Adipocyte (in vitro differentiated cells): ENCODE data around the gene BAHD1.

Source experiments
- DNase-seq: peaks from one replicate; pipeline ENCODE4 v3.0.0-alpha.2; 2015; ENCODE audit warnings: low read depth
- H3K27me3 ChIP-seq: replicated peaks from 2 replicates; pipeline ENCODE4 v1.7.0; 2013; ENCODE audit warnings: mild to moderate bottlenecking, low read length, moderate library complexity; ENCODE audit not compliant: control insufficient read depth, insufficient read depth
- H3K36me3 ChIP-seq: 2 replicates; pipeline ENCODE4 v1.7.0; 2013; ENCODE audit warnings: low read length, mild to moderate bottlenecking, moderate library complexity; ENCODE audit not compliant: control insufficient read depth, insufficient read depth, severe bottlenecking
- H3K4me1 ChIP-seq: 2 replicates; pipeline ENCODE4 v1.7.0; 2013; ENCODE audit warnings: mild to moderate bottlenecking, low read length, moderate library complexity; ENCODE audit not compliant: control insufficient read depth, insufficient read depth
- H3K4me3 ChIP-seq: 2 replicates; pipeline ENCODE4 v1.7.0; 2013; ENCODE audit warnings: mild to moderate bottlenecking, low read length, moderate library complexity
- H3K9ac ChIP-seq: 2 replicates; pipeline ENCODE4 v1.7.0; 2013; ENCODE audit warnings: mild to moderate bottlenecking, low read length, moderate library complexity
- H3K9me3 ChIP-seq: 2 replicates; pipeline ENCODE4 v1.7.0; 2013; ENCODE audit warnings: mild to moderate bottlenecking, low read length, moderate library complexity; ENCODE audit not compliant: control insufficient read depth

The BAHD1 gene

DNA sequence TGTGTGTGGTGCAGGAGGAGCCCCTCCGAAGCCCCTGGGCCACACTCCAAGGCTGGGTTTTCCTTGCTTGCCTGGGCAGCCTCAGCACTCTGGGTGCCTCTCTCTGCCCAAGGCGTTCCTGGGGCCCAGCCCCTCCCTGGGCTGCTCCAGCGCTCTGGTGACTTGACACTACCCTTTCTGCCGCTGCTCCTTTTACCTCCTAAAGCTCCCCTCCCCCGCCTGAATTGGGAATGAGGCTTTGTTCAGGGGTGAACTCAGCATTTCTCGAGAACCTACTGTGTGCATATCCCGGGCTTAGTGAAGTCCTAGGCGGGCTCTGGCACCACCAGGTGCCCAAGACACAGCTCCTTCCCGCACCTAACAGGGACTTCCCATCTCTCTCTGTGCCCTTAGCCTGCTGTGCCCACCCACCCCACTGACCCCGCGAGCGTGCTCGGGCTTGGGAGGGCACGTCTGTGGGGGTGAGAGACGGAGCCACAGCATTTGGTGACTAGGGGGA lies 1.2 kb upstream of the BAHD1 start:
- DNase-seq = peak; percentile 50

DNA sequence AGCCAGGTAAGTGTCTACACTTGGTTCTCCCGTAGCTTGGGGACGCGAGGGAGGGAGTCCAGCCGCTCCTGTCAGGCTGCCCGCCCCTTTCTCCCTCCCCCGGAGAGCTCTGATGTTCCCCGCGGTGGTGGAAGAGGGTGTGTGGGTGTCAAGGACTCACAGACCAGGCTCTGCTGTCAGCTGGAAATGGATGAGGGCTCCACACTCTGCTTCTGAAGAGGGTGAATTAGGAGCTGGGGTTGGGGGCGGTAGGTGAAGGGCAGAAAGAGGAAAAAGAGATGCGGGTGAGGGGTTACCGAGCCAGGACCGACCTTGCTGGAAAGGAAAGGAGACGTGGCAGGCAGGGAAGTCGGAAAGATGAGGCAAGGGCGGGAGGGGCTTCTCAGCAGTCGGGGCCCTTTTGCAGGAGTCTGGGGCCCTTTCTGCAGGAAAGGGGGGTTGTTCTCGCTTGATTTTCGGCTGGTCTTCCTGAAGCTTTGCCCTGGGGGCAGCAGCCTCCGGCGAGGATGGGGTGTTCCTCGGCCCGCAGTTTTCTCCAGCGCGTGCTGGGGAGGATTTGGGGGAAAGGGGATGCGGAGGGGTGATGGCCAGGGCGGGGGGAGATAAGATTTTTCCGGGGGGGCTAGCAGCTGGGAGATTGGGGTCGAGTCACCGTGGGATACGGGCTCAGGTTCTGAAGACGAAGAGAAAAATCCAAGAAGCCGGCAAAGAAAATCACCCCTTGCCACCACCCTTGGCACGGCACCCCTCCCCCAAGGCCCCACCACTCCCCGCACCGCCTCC lies 602 bp upstream of the BAHD1 start:
- Histone ChIP-seq H3K9ac (peak overlapping the region; percentile 84), H3K9me3 (no peaks in the 10 kb centered on the region), H3K4me3 (peak overlapping the region; percentile 86), H3K36me3 (no peaks in the 10 kb centered on the region), H3K27me3 (peaks cover 29% of the 10 kb centered on the region), H3K4me1 (peaks cover 29% of the 10 kb centered on the region)
- peak; percentile 64 for DNase-seq

More for the DNA sequence above, 1.2 kb upstream of the BAHD1 start:
- Histone ChIP-seq H3K4me3 (peak overlapping the region; percentile 86), H3K36me3 (no peaks in the 10 kb centered on the region), H3K9me3 (no peaks in the 10 kb centered on the region), H3K27me3 (peaks cover 29% of the 10 kb centered on the region), H3K9ac (peak overlapping the region; percentile 84), H3K4me1 (peaks cover 29% of the 10 kb centered on the region)

GRCh38 chr15:40441565-40442531 lies 1.1 kb downstream of the BAHD1 start:
- Histone ChIP-seq H3K27me3 (peaks cover 23% of the 10 kb centered on the region), H3K4me1 (peaks cover 33% of the 10 kb centered on the region), H3K9ac (peak overlapping the region; percentile 82), H3K36me3 (no peaks in the 10 kb centered on the region), H3K4me3 (peak overlapping the region; percentile 83), H3K9me3 (no peaks in the 10 kb centered on the region)
- peak; percentile 52 for DNase-seq

DNA sequence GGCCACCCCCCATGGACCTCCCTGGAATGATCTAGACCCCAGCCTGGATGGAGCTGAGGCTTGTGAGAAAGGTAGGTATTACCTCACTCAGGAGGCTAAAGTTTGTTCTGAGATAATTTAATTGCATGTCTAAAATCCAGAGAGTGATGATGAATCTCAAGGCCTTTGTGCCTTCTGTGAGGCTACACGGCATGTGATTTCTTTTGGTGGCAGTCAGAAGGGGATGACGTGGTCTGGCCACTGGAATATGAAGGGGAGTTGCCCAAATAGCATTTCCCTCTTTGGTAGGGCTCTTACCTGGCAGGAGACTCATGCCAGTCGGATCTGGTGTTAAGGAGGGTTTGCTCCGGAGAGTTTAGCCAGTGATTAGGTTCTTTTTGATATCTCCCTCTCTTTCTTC lies 2.5 kb downstream of the BAHD1 start:
- no peak for DNase-seq
- no peaks in the 10 kb centered on the region for H3K36me3 ChIP-seq
- no peak overlapping the region for H3K9ac ChIP-seq
- peaks cover 9% of the 10 kb centered on the region for H3K27me3 ChIP-seq
- H3K4me3 ChIP-seq = no peak overlapping the region
- no peaks in the 10 kb centered on the region for H3K9me3 ChIP-seq
- peaks cover 29% of the 10 kb centered on the region for H3K4me1 ChIP-seq

DNA sequence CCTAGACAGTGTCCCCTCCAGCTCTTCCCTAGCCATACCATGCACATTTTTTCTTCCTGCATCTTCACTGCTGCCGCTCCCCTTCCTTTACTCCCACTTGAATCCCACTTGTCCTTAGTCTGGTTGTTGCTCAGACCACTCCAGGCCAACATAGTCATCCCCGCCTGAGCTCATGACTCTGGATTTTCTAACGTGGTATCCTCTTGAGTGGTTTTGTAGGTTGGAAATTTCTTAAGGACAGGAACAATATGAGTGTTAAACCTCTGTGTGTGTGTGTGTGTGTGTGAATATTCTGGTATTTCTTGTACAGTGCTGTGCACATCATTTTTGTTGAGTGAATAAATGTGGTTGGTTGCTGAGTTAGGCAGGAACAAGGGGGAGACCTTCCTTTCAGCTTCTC lies 3.1 kb downstream of the BAHD1 start:
- DNase-seq = no peak
- Histone ChIP-seq H3K4me1 (peaks cover 29% of the 10 kb centered on the region), H3K4me3 (no peak overlapping the region), H3K36me3 (no peaks in the 10 kb centered on the region), H3K9me3 (no peaks in the 10 kb centered on the region), H3K9ac (no peak overlapping the region), H3K27me3 (peaks cover 6% of the 10 kb centered on the region)

DNA sequence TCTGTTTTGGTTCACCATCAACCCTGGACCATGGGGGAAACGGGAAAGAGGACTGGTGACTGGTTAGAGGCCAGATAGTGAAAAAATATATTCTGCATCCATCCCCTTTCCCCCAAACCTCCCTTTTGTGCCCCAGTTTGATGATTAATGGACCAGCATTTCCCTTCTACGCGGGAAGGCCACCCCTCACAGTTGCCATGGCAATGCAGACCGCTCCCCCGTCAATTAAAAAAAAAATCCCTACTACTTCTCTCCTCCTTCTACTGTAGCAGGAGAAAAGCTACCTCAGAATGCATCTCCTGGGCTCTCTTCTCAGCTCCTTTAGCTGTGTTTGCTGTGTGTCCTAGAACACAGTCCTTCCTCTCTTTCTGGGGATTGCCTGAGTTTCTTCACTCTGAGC lies 4.0 kb downstream of the BAHD1 start:
- no peaks in the 10 kb centered on the region for H3K36me3 ChIP-seq

GRCh38 chr15:40445421-40445922 lies 4.7 kb downstream of the BAHD1 start:
- Histone ChIP-seq H3K4me3 (no peak overlapping the region), H3K36me3 (no peaks in the 10 kb centered on the region), H3K9me3 (no peaks in the 10 kb centered on the region), H3K27me3 (no peaks in the 10 kb centered on the region), H3K9ac (no peak overlapping the region), H3K4me1 (peaks cover 23% of the 10 kb centered on the region)
- DNase-seq = peak; percentile 21

More for the DNA sequence above, 4.0 kb downstream of the BAHD1 start:
- Histone ChIP-seq H3K4me3 (no peak overlapping the region), H3K27me3 (no peaks in the 10 kb centered on the region), H3K9ac (no peak overlapping the region), H3K4me1 (peaks cover 25% of the 10 kb centered on the region), H3K9me3 (no peaks in the 10 kb centered on the region)
- DNase-seq = no peak

GRCh38 chr15:40446144-40446543 lies 5.4 kb downstream of the BAHD1 start:
- no peak overlapping the region for H3K4me3 ChIP-seq
- H3K9ac ChIP-seq = no peak overlapping the region
- no peaks in the 10 kb centered on the region for H3K27me3 ChIP-seq
- no peaks in the 10 kb centered on the region for H3K9me3 ChIP-seq
- H3K36me3 ChIP-seq = no peaks in the 10 kb centered on the region
- peaks cover 23% of the 10 kb centered on the region for H3K4me1 ChIP-seq
- no peak for DNase-seq

- no peaks in the 10 kb centered on the region for H3K36me3 ChIP-seq
- H3K9ac ChIP-seq = no peak overlapping the region
- H3K4me1 ChIP-seq = peaks cover 18% of the 10 kb centered on the region
- no peaks in the 10 kb centered on the region for H3K27me3 ChIP-seq
- no peak for DNase-seq
- no peak overlapping the region for H3K4me3 ChIP-seq
- no peaks in the 10 kb centered on the region for H3K9me3 ChIP-seq
These were observed 7.6 kb downstream of the BAHD1 start for GRCh38 chr15:40448354-40448753.

DNA sequence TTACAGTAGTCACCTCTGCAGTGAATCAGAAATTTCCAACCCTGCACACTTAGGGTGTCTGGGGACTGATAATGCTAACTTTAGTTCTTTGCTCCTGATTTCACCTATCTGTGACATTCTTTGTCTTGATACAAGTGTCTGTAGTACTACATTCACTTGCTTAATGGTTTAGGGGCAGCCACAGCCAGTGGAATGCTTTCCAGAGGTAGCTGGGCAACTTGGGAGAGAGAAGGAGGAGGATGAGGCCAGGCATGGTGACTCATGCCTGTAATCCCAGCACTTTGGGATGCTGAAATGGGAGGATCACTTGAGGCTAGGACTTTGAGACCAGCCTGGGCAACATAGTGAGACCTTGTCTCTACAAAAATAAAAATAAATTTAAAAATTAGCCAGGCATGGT lies 8.5 kb downstream of the BAHD1 start:
- no peak overlapping the region for H3K9ac ChIP-seq
- no peaks in the 10 kb centered on the region for H3K36me3 ChIP-seq
- no peaks in the 10 kb centered on the region for H3K9me3 ChIP-seq
- H3K27me3 ChIP-seq = no peaks in the 10 kb centered on the region
- peaks cover 13% of the 10 kb centered on the region for H3K4me1 ChIP-seq
- no peak for DNase-seq
- no peak overlapping the region for H3K4me3 ChIP-seq

DNA sequence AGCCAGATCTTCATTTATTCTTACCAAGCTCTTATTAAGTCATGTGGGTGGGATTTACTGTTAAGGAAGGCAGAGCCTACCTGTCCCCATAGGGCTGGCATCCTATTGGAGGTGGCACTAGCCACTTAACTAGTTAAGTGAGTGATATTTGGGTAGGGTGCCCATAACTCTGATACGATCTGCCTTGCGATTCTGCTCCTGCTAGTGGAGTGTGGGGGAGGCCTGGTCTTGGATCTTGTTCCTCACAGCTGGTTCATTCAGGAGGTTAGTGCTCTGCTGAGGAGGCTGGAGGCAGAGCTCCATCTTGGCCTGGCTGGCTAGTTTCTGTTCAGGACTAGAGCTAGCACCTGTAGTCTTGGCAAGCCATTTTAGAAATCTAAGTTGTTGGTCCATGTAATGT lies 9.3 kb downstream of the BAHD1 start:
- no peaks in the 10 kb centered on the region for H3K36me3 ChIP-seq
- H3K9ac ChIP-seq = no peak overlapping the region
- DNase-seq = no peak
- no peaks in the 10 kb centered on the region for H3K9me3 ChIP-seq
- no peak overlapping the region for H3K4me3 ChIP-seq
- H3K27me3 ChIP-seq = no peaks in the 10 kb centered on the region
- H3K4me1 ChIP-seq = peaks cover 18% of the 10 kb centered on the region
